Panc1 (cell line): Measurements from ENCODE around the gene ERMARD.

ENCODE experiments used
- CTCF ChIP-seq: fragments of 450-650 bp; IDR thresholded peaks from 2 replicates; pipeline ENCODE4 v1.5.1; 2017; ENCODE audit warnings: mild to moderate bottlenecking
- POLR2AphosphoS5 ChIP-seq: IDR thresholded peaks from 2 replicates; pipeline ENCODE4 v1.6.1; 2012; ENCODE audit warnings: mild to moderate bottlenecking, low read depth, low read length, moderate library complexity
- REST ChIP-seq, 2 experiments: IDR thresholded peaks; 2 replicates each; pipeline ENCODE4 v1.6.1; 2011 to 2012; ENCODE audit warnings: low read depth in 2 of 2, control low read depth in 1 of 2, low read length in 1 of 2, mild to moderate bottlenecking in 1 of 2, moderate library complexity in 1 of 2; ENCODE audit not compliant: insufficient read depth in 1 of 2

GRCh38 chr6:169813969-169814368 lies 62.5 kb downstream of the ERMARD start:
- TF ChIP-seq CTCF (no peak), POLR2AphosphoS5 (no peak), REST (IDR thresholded peaks at IDR 0.05; ENCODE audit: insufficient read depth in 1 of 2, low read depth in 2 of 2, low read length in 1 of 2) (no peak)
